Measurements from ENCODE around the gene UBTD2. TPM values are rescaled to one million over a fixed set of nuclear protein-coding genes. Genes with fewer than 3 reads are reported as not detected.

The UBTD2 gene
- total RNA-seq = 10 to 100 TPM; 34.8 to 36.6 TPM

GRCh38 chr5:172283020-172283861 is at the start of gene UBTD2:
Gene UBTD2 (minus strand): TSS chr5:172283764. CDS start chr5:172283665, 99 bp downstream.

GRCh38 chr5:172193872-172194271 is 89.7 kb downstream of the UBTD2 start, which contains the start of gene EFCAB9:
Gene EFCAB9 (plus strand): TSS chr5:172194172. CDS start chr5:172194173, 1 bp downstream.

GRCh38 chr5:172188033-172188892 is 95.3 kb downstream of the UBTD2 start, which contains the start of gene STK10:
Gene STK10 (minus strand): TSS chr5:172188224. CDS start chr5:172188042, 182 bp downstream.

Small RNA genes within 50 kb of the gene (small RNA-seq; reads per million reads assigned to genes)
- gene RF00191 = 0 reads per million in 2 donors

Other genes starting within 250 kb of the UBTD2 start
- 10 to 100 TPM; 30.6 to 55.9 TPM for gene STK10, start 95.5 kb downstream of the UBTD2 start, total RNA-seq
- gene EFCAB9, start 89.6 kb downstream of the UBTD2 start, total RNA-seq = not detected
- gene SH3PXD2B, start 170.8 kb upstream of the UBTD2 start, total RNA-seq = 100 to 1,000 TPM in 1 of 2 donors, 10 to 100 TPM in 1; 88.8 to 115 TPM